Heart right ventricle (tissue), 16 donors: ENCODE measurements around the gene RAD23B. TPM values are rescaled to one million over a fixed set of nuclear protein-coding genes. Genes with fewer than 3 reads are reported as not detected.

Source experiments
- ATAC-seq, 8 donors: fragments of 200-7000 bp; cut with Tn5 transposase; one replicate each; pipeline ENCODE4 v1.9.1; 2020; ENCODE audit warnings: mild to moderate bottlenecking in 8 of 8, moderate library complexity in 8 of 8, moderate number of reproducible peaks in 1 of 8
- DNase-seq, 2 donors: peaks; one replicate each; pipeline ENCODE4 v3.0.0-alpha.2; 2020
- H3K27ac ChIP-seq, 10 donors: fragments of 200-600 bp; sonication (generic) in 2 of 10; one replicate each; pipeline versions ENCODE4 v1.5.0 to v1.8.0; 2020 to 2022; ENCODE audit warnings: mild to moderate bottlenecking in 3 of 10
- H3K27me3 ChIP-seq, 7 donors: fragments of 200-600 bp; one replicate each; pipeline ENCODE4 v1.8.0; 2021 to 2022; ENCODE audit warnings: mild to moderate bottlenecking in 2 of 7
- H3K36me3 ChIP-seq, 9 donors: fragments of 200-600 bp; sonication (generic) in 1 of 9; one replicate each; pipeline versions ENCODE4 v1.5.0 to v1.8.0; 2020 to 2022; ENCODE audit warnings: mild to moderate bottlenecking in 2 of 9
- H3K4me1 ChIP-seq, 9 donors: fragments of 200-600 bp; sonication (generic) in 1 of 9; one replicate each; pipeline versions ENCODE4 v1.5.0 to v1.8.0; 2020 to 2022; ENCODE audit warnings: mild to moderate bottlenecking in 4 of 9
- H3K4me3 ChIP-seq, 10 donors: fragments of 200-600 bp; sonication (generic) in 2 of 10; one replicate each; pipeline versions ENCODE4 v1.5.0 to v1.8.0; 2020 to 2022; ENCODE audit warnings: mild to moderate bottlenecking in 7 of 10, moderate library complexity in 2 of 10
- H3K9me3 ChIP-seq, 11 donors: fragments of 200-600 bp in 10 of 11; sonication (generic) in 2 of 11; one replicate each; pipeline versions ENCODE4 v1.5.0 to v1.8.0; 2013 to 2022; ENCODE audit warnings: mild to moderate bottlenecking in 2 of 11, control low read depth in 1 of 11, moderate library complexity in 1 of 11
- CTCF ChIP-seq, 9 donors: fragments of 200-600 bp; sonication (generic) in 2 of 9; IDR thresholded peaks; one replicate each; pipeline versions ENCODE4 v1.5.0 to v1.8.0; 2021 to 2022; ENCODE audit warnings: antibody characterized with exemption in 9 of 9, mild to moderate bottlenecking in 5 of 9, moderate library complexity in 1 of 9
- whole genome bisulfite sequencing, 2 donors: extraction: QIAGEN DNeasy Blood & Tissue Kit; methylation state at CpG; one replicate each; pipeline ENCODE4 v1.1.7; 2013; ENCODE audit warnings: inconsistent platforms in 1 of 2; 5-methylcytosine and 5-hydroxymethylcytosine counted together
- intact Hi-C, 10 donors: fragments of 100-400 bp; cut with DNase I; formaldehyde crosslinking; loops; one replicate each; pipeline versions ENCODE4 v1.11.1 to v1.14.2; 2022
- polyA plus RNA-seq, 2 donors: library from polyadenylated mRNA; stranded (reverse); fragments of 200-250 nt; gene quantifications; one replicate each; pipeline ENCODE4 v1.2.3, GENCODE V29; 2013
- total RNA-seq, 10 donors: library from RNA; stranded (reverse); fragmentation: NEBNext Ultra II Directional in 3 of 10; extraction: Animal tissue kit (Norgen Biotek cat#: 25700) in 3 of 10; gene quantifications; one replicate each; pipeline versions ENCODE4 v1.2.1 to v1.2.4, GENCODE V29; 2021 to 2023
- donor health status: Arrhythmogenic right ventricular cardiomyopathy.
- donor health status: ischemic (EF 13 %, LVEDD 7.1; RV severe dilation, severe dysfunction).
- donor health status: healthy with polysubstance abuse.
- donor health status: DM: no; HTN: yes; CAD: no.
- donor health status: DM: no; HTN: no; CAD: no.
- donor health status: ischemic (EF 25% LVEDD 6.9; RV normal size, moderate dysfunction).
- donor health status: ischemic (EF 25% LVEDD 5.7; RV mildly dilated, moderate dysfunction).
- donor health status: healthy.
- donor health status: DM: yes; HTN: yes; CAD: no.
- donor health status: Ischemic cardiomyopathy.
- donor health status: ischemic (EF 35%, LVEDD 5.7; RV mildly dilated, moderate dysfunction).
- donor health status: nonischemic (EF 11% LVEDD 7.7; RV severe dilation, severe dysfunction).
- donor health status: DM: yes; HTN: yes; CAD: no.
- donor health status: PGD.
- donor health status: ischemic (EF 29% LVEDD 5.4; RV normal size, mild dysfunction).
- donor health status: nonischemic (EF 23%, LVEDD 6.1; RV moderate dilation, normal function).

RAD23B gene
- total and polyA plus RNA-seq, 12 donors, result 41.7 to 122 (median 103) TPM

DNA sequence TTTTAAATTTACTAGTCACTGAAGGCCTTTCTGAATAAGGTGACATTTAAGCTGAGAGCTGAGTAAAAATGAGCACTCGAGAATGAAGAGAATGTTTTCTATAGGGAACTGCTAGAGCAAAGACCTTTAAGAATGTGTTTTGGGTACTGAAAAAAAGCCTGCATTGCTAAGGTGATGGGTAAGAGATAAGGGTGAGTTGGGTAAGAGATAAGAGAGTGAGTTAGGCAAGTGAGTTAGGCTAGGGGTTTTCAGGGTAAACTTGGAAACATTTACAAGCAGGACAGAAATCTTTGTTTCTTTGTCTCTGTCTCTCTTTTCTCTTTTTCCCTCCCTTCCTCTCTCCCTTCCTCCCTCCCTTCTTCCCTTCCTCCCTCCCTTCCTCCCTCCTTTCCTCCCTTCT, 5.6 kb downstream of the RAD23B start:
- no peak for ATAC-seq
- Histone ChIP-seq H3K9me3 (no peaks in the 10 kb centered on the region), H3K4me1 (peaks cover 3 to 91% (median 82%) of the 10 kb centered on the region in 9 donors), H3K36me3 (no peaks in the 10 kb centered on the region), H3K4me3 (no peak overlapping the region), H3K27me3 (no peaks in the 10 kb centered on the region), H3K27ac (no peak overlapping the region)
- intact Hi-C loops, result loop anchor here in 1 of 10 donors (5.0 to 10.0 kb wide), 2 partner anchors 34 to 56 kb away; no protein-coding TSS in a partner anchor
- no peak for TF ChIP-seq CTCF (IDR thresholded peaks at IDR 0.05)
- no peak for DNase-seq
- 76 to 77% methylated on average over 1 of the region's 1 CpG for WGBS, 2 donors

- intact Hi-C loops, result no loop called here
- TF ChIP-seq CTCF (IDR thresholded peaks at IDR 0.05), result no peak
- H3K4me1 ChIP-seq, result peaks cover 3 to 95% (median 88%) of the 10 kb centered on the region in 9 donors
- DNase-seq, result no peak
- H3K4me3 ChIP-seq, result no peak overlapping the region
- no peaks in the 10 kb centered on the region for H3K27me3 ChIP-seq
- 58 to 67% methylated on average over 7 of the region's 7 CpGs for WGBS, 2 donors
- no peak for ATAC-seq
- no peaks in the 10 kb centered on the region for H3K36me3 ChIP-seq
- H3K27ac ChIP-seq, result no peak overlapping the region
- H3K9me3 ChIP-seq, result no peaks in the 10 kb centered on the region
Observed at GRCh38 chr9:107290619-107291018, 7.5 kb downstream of the RAD23B start.

DNA sequence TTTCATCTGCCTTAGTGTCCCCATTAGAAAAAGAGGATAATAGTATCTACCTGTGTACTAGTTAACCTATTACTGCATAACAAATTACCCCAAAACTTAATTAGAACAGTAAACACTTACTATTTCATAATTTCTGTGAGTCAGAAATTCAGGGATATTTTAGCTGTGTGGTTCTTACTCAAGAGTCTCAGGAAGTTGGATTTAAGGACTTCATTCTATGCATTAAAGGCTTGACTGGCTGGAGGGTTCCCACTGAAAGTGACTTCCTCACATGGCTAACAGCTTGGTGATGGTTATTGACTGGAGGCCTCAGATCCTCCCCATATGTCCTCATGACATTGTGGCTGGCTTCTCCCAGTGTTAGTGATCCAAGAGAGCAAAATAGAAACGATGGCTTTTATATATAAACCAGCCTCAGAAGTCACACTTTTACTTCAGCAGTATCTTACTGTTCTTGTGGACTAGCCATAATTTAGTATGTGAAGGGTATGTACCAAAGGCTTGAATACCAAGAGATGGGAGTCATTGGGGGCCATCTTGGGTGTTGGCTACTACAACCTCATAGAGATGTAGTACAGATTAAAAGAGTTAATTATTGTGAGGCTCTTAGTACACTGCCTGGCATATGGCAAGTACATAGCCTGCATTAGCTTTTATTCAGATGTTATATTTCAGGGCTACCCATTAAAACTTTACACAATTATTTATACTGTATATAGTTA, 9.9 kb downstream of the RAD23B start:
- H3K36me3 ChIP-seq, result no peaks in the 10 kb centered on the region
- no peak overlapping the region for H3K4me3 ChIP-seq
- 65 to 66% methylated on average over 1 of the region's 1 CpG for WGBS, 2 donors
- ATAC-seq, result no peak
- intact Hi-C loops, result no loop called here
- no peak overlapping the region for H3K27ac ChIP-seq
- TF ChIP-seq CTCF (IDR thresholded peaks at IDR 0.05), result no peak
- peaks cover 3 to 76% (median 68%) of the 10 kb centered on the region in 9 donors for H3K4me1 ChIP-seq
- H3K9me3 ChIP-seq, result no peaks in the 10 kb centered on the region
- no peak for DNase-seq
- no peaks in the 10 kb centered on the region for H3K27me3 ChIP-seq

GRCh38 chr9:107293543-107294085, 10.5 kb downstream of the RAD23B start:
- intact Hi-C loops, result no loop called here
- Histone ChIP-seq H3K27me3 (no peaks in the 10 kb centered on the region), H3K27ac (no peak overlapping the region), H3K36me3 (no peaks in the 10 kb centered on the region), H3K9me3 (no peaks in the 10 kb centered on the region), H3K4me3 (no peak overlapping the region), H3K4me1 (peaks cover 3 to 75% (median 62%) of the 10 kb centered on the region in 9 donors)
- WGBS, 2 donors, result 84 to 85% methylated on average over 6 of the region's 6 CpGs
- DNase-seq (no peak), ATAC-seq (no peak)
- TF ChIP-seq CTCF (IDR thresholded peaks at IDR 0.05), result no peak
